GM18858 (cell line): ENCODE measurements around the gene RASSF8.
"Not testable (repeated sequence)": the region's sequence is repeated elsewhere in the genome, so short reads cannot be mapped to it uniquely, and the experiment has no call there.

Experiments used
- ATAC-seq: cut with Tn5 transposase; IDR thresholded peaks from one replicate; pipeline ENCODE4 v1.9.1; 2021; ENCODE audit not compliant: unreplicated experiment

RASSF8 gene

DNA sequence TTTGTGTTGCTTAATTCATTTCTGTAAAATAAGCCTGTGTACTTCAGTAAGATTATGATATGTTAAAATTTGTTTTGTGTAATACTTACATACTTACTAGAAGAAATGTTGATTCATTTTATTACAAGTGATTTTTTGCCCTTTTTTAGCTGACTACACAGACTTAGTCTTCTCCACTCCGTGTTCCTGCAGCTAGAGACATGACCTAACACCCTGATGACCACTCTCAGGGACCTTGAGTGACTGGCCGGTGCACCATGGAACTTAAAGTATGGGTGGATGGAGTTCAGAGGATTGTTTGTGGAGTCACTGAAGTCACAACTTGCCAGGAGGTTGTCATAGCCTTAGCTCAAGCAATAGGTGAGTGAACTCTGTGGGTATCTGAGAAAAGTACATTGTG, 96.6 kb downstream of the RASSF8 start:
- ATAC-seq = no peak

DNA sequence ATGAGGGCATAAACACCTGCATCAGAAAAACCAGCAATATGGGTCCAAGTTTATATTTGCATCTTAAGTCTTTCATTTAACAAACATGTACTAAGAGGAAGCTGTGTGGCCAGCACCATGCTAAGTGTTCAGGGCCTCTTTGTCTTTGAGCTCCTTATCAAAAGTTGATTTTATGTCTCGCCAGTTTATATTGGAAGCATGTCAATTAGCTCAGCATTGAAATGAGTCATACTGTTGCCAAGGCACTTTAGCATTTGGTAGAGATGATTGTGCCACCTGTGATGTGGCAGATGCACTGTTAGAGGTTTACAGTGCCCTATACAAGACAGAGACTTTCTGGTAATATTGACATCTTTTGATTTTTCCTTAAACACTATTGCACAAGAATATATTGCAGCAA, 97.9 kb downstream of the RASSF8 start:
- no peak for ATAC-seq

DNA sequence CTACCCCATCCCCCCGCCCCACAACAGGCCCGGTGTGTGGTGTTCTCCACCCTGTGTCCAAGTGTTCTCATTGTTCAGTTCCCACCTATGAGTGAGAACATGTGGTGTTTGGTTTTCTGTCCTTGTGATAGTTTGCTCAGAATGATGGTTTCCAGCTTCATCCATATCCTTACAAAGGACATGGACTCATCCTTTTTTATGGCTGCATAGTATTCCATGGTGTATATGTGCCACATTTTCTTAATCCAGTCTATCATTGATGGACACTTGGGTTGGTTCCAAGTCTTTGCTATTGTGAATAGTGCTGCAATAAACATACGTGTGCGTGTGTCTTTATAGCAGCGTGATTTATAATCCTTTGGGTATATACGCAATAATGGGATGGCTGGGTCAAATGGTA, 98.8 kb downstream of the RASSF8 start:
- ATAC-seq = not testable (repeated sequence)

DNA sequence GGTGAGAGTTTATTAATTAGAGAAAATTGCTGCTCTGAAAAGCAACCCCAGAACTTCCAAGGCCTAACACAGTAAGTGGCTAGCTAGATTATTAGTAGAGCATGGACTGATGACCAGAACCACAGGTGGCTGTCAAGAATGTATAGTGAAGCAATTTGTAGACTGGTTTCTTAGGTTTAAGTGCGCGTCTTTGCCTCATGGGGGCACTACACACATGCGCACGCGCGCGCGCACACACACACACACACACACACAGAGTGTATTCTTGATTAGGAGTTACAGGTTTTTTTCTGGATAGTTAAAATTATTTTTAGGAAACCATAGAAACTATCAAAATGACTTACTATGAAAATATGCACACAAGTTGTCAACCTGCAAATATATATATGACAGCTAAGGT, 99.8 kb downstream of the RASSF8 start:
- ATAC-seq = no peak

DNA sequence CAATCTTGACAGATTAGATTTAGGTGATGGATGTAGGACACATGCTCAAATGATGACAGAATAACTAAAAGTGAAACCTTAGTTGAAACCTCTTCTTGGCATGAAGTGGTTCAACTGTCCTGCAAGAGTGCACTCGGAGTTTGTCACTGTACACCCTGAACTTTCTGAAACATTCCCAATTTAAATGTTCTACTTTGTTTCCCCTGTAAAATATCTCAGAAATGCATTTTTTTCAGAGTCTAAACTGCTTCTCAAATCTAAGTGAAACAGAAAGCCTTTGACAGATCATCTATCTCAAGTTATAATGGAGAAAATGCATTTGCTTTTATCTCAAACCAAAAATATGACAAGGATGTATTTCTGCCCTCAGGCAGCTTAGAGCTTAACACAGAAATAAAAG, 100.3 kb downstream of the RASSF8 start:
- ATAC-seq = no peak

DNA sequence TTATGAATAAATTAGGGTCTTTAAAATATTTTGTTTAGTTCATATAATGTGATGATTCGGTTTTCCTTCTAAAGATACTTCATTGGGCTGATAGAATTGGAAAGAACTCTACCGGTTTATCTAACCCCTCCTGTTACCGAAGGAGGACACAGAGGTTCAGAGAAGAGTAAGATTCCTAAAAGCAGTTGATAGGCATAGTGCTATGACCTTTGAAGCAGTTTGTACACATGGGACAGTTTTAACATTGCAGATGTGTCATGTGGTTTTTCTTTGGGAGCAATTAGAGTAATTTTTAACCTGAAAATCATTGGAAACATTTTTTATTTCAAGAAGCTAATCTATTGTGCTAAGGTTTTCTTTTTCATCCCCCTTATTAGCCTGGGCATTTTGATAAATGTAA, 103.5 kb downstream of the RASSF8 start:
- ATAC-seq = no peak

DNA sequence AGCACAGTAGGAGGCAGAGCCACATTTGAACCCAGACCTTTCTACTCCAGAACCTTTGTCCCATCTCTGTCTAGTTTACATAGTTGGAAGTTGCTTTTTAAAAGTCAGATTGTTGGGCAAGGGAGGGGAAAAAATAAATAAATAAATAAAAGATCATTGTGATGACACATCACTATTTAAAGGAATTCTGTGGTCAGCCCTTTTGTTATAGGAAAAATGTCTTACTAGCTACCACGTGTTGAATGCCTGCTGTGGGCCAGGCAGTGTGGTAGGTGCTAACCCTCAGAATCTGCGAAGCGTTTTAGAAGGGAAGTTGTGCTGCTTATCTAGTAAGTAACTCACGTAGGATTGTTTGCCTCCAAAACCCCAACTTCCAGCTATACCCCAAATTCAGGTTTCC, 104.1 kb downstream of the RASSF8 start:
- ATAC-seq = no peak

DNA sequence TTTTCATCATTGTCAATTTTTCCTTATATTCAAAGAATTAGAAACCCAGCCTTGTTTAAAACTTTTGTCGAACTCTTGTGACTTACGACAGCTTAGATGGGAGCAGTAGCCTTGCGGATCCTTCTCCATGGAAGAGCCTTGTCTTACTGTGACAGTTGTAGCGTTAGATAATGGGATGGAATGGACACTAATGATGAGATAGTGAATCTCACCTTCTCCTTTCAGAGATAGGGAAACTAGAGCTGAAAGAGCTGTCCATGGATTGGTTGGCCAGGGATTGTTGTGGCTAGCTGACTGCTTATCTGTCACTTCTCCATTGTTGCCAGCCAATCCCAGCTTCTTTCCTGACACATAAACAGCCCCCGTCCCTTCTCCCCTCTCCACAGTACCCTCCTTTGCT, 107.0 kb downstream of the RASSF8 start:
- no peak for ATAC-seq

DNA sequence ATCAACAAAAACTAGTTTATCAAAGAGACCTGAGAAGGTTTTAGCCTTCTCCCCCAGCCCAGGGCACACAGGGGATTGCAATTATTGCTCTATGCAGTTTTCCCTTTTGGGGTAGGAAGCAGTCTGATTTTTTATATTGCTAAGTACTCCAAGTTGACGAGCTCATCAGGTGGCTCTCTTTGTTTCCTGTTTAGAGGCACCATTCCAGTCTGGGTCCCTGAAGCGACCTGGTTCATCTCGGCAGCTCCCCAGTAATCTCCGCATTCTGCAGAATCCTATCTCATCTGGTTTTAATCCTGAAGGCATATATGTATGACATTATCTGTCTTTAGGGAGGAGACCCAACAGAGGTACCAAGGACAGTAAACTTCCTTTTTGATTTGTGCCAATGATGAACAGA, 110.0 kb downstream of the RASSF8 start:
- ATAC-seq = no peak

DNA sequence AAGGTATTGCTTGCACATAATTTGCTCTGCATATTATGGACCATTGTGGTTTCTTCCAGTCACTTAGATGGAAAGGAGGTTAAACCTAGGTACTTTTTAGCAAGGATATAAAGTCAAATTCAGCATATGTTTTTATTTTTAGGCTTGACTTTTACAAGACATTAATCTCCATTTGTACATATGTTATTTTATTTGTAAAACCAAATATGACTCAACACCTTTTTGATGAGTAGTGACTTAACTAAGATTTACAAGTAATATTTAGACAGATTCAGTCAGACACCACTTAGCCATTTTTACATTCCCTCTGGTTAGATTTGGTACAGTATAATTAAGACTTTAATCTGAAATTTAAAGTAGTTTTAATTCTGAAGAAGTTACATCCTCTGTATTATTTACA, 111.3 kb downstream of the RASSF8 start:
- no peak for ATAC-seq

DNA sequence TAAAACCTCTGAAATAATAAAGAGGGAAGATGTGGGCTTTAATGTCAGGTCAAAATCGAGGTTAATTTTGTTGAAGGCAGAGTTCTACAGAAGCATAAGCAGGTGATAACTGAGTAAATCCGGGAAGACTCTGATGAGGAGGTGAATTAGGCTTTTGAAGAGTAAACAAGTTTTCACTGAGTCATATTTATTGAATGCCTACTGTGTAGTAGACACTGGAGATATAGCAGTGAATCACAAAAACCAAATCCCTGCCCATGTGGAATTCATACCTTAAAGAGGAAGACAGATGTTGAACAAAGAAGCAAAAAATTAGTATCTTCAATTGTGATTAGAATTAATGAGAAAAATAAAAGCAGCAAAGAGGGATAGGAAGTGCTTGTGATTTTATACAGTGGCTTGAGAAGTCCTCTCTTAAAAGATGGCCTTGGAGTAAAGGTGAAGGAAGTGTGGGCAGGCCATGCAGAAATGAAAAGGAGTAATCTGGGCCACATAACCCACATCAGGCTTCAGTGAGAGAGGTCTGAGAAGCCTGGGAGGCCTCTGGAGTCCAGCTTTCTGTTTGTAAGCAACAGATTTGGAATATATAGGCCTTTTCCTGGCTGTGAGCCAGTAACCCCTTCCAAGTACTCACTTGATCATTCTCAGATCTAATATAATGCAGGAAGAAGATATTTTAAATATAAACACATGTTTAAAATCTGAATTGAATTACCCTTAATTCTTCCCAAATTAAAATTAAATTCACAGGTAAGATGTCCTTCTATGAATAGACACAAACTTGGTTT, 119.6 kb downstream of the RASSF8 start:
- ATAC-seq = no peak

DNA sequence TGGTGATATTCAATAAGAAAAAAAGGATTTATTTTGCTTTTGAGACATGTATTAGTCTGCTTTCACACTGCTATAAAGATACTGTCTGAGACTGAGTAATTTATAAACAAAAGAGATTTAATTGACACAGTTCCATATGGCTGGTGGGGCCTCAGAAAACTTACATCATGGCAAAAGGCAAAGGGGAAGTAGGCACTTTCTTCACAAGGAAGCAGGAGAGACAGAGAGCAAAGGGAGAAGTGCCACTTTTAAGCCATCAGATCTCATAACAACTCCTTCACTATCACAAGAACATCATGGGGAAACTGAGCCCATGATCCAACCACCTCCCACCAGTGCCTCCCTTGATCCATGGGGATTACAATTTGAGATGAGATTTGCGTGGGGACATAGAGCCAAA, 122.4 kb downstream of the RASSF8 start:
- ATAC-seq = no peak

DNA sequence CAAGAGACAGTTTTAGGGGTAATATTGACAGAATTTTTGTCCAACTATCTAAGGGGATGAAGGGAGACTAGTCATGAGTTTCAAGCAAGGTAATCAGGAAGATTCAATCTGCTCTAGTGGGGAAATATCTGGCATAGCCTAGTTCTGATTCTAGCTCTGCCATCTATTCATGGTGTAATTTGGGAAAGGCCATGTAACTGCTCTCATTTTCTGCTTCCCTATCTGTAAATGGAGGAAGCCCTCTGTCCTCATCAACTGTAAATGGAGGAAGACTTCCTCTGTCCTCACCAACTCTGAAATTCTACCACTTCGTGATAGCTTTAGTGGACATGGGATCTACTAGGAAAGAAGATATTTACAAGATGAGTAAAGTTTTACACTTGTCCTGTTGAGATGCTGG, 128.5 kb downstream of the RASSF8 start:
- ATAC-seq = no peak

DNA sequence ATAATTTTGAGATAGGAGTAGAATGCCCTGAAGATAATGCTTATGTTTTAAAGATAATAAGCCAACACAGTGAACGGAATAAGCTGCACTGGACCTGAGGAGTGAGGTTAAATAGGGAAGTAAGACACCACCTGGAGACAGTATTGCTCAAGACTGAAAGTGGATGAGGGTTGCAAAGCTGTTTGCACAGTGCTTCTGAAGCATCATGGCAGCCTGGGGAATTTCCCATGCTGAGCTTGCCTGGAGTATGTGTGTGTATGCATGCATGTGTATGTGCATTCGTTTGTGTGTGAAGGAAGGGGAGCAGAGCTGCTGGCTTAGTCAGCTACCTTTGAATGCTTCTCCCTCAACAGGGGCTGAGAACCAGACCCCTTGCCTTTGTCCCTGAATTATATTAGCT, 130.5 kb downstream of the RASSF8 start:
- peak; percentile 99 for ATAC-seq

DNA sequence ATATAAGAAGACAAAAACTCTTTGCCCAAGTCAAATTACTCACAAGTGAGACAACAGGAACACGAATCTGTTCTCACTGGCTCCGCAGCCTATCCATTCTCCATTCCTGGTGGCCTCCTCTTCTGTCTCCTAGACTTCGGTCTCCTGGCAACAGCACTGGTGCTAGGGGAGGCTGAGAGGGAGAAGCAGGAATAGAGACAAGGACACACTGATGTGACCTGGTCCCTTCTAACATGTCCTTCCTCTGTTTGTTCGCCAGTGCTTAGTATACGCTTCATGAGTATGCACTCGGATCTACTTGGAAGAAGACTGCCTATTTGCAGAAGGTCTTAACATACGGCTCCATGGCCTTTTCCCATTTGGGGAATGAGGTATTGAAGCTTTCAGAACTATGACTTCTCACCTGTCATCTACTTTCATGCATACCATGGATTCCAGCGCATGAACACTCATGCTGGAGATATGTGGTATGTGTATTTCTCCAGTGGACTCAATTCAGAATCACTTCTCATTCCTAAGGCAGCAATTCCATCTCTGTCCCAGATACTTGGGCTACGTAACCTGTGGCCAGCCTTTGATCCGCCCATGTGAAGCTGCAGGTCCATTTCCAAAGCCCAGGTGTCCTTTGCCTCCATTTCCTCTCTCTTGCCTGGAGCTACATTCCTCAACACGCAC, 132.5 kb downstream of the RASSF8 start:
- no peak for ATAC-seq

DNA sequence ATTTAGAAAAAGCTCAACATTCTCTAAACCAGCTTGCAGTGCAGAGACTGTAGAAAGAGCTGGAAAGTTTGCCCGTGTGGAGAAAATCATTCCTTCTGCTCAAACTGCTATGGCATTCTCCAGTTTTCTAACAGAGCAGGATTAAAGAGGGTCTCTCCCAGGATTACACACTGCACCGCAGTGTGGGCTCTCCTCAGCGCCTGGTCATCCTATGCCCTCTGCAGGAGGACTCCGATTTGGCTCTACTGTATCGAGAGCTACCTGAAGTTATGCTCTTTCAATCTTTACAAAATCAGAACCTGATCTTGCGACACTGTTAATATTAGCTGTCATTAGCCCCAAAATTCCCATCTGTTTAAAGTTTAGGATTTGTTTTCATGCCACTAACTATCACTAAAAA, 133.3 kb downstream of the RASSF8 start:
- no peak for ATAC-seq

DNA sequence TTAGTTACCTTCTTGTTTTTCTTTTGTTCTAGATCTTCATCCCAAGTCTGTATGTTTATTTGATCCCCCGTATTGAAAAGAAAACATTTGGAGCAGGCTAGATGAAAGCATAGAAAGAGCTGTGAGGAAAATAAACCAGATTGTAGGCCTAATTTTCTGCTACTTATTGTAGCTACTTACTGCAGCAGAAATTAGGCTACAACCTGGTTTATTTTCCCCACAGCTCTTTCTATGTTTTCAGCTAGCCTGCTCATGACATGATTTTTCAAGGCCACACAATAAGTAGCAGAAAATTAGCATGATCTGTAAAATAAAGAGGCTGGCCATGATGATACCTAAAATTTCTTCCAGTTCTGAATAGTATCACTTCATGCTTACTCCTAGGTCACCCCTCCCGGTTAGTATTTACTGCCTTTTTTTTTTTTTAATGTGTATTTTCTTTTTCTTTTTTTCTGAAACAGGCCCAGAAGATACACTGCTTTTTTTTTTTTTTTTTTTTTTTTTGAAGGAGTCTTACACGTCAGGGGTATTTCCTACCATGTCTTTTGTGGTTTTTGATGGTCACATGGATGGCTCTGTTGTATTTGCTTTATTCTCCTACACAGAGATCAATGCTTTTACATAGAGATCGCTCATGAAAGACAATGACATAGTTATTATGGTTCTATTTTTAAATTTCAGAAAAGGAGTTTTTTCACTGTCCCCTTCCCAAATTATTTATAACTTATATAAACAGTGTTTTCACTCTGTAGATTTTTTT, 134.0 kb downstream of the RASSF8 start:
- no peak for ATAC-seq

DNA sequence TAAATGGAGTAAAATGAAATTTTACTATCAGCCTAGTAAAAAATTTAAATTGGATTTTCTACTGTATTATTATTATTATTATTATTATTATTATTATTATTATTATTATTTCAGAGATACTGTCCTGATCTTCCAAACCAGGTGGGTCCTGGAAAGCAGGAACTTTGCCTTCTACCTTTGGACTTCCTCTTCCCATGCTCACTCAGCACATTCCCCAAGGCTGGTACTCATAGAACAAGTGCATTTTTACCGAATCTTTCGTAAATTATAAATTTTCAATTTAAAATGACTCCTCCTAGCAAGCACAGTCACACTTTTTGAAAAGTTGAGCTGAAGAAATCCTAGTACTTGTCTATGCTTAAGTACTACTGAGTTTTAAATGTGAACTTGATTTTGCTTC, 136.7 kb downstream of the RASSF8 start:
- no peak for ATAC-seq

DNA sequence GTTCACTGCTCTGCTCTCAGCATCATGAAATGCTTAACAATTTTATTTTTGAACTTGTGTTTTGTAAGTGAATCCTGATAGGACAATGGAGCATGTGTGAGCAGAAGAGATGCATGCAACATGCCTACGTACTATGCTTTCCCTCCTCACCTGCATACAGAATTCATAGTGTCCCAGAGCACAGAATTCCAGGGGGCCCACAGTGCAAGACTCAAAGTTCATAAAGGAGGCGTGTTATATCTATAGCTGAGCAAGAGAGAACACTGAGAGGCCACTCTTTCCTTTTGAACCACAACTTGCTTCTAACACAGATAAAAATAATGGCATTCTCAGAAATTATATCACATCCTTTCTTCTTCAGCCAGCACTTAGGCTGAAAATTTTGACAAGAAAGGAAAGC, 137.6 kb downstream of the RASSF8 start:
- no peak for ATAC-seq

DNA sequence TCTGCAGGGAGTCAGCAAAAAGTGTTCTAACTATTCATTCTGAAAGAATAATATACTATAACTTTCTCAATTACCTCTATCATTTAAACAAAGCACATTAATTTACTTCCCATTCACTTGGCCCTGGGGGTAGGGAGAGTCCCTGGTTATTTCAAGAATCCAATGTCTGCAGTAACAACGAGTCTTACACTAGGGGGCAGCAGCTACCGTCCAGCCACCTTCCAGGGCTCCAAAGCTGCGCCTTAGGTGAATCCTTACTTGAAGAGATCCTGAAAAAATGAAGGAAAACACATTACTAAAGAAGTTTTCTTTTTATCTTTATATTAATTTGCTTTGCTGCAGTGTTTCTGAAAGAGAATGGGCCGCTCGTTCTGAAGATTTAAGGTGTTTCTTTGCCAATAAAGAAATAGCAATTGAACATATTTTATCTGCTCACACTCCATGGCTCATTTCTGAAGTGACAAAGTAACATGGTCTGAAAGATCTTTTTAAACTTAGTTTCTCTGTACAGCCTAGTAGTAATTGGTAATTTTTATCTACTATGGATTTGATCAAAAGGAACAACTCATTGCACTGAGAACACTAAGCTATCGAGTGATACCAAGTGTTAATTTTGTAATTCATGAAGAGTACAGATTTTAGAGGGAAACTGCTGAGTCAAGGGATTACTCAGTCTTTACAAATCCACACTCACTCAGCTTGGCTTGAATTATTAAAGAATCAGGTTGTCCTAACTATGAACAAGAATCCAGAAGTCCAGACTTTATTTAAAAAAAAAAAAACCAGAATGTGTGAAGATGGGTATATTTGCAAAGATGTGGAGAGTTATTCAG, 138.8 kb downstream of the RASSF8 start:
- ATAC-seq = peak; percentile 88

DNA sequence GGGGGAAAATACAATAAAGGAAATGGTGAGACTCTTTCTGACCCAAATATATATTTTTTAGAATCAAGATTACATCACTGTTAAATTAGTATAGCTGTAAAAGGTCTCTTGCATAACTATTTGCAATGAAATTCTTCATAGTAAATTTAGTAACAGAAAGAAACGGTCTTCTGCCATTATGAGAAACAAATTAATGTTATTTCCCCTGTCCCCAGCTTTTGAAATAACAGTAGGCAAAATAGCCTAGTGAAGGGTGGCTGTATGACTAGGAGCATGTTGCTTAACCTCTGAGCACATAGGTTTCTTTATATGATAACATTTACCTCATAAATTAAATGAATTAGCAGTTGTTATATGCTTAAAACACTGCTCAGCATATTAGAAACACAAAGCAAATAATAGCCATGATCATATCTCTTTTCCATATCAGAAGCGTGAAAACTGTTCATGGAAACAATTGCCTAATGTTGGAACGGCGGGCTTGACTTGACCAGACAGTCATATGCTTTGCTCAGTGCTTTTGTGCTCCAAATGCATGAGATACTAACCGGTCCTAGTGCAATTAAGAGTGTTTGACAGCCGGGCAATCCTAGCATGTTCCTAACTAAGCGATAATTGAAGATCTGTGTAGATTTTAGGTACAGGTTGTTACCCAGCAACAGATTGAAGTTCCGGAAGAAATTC, 142.3 kb downstream of the RASSF8 start:
- ATAC-seq = no peak
